ENCODE measurements around the gene SIGLEC5. TPM values are rescaled to one million over a fixed set of nuclear protein-coding genes. Genes with fewer than 3 reads are reported as not detected.

SIGLEC5 gene
- total and polyA plus RNA-seq, 2 experiments from 2014 or later = not detected

DNA sequence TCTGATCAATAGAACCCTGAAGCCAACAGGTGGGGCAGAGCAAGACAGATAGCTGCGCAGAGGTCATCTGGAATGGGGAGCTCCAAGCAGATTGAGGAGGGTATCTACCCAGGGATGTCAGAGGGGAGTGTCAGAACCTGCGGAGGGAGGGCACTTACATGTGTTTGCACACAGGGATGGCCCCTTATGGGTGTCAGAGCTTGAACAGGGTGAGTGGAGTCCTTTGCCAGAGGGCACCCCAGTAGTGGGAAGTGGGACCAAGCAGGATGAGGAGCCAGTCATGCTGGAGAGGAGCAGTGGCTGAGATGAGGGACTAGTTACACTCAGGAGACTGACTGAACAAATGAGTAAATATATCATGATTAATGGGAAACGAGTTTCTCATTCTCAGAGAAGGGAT lies 33.4 kb upstream of the SIGLEC5 start (continued):
- no peak for TF ChIP-seq POLR2AphosphoS5 (IDR thresholded peaks at IDR 0.05; ENCODE audit: low read depth)
- no peak for TF ChIP-seq STAT1 (IDR thresholded peaks at IDR 0.05; ENCODE audit: unreplicated experiment)
- TF ChIP-seq, protein P1, sequence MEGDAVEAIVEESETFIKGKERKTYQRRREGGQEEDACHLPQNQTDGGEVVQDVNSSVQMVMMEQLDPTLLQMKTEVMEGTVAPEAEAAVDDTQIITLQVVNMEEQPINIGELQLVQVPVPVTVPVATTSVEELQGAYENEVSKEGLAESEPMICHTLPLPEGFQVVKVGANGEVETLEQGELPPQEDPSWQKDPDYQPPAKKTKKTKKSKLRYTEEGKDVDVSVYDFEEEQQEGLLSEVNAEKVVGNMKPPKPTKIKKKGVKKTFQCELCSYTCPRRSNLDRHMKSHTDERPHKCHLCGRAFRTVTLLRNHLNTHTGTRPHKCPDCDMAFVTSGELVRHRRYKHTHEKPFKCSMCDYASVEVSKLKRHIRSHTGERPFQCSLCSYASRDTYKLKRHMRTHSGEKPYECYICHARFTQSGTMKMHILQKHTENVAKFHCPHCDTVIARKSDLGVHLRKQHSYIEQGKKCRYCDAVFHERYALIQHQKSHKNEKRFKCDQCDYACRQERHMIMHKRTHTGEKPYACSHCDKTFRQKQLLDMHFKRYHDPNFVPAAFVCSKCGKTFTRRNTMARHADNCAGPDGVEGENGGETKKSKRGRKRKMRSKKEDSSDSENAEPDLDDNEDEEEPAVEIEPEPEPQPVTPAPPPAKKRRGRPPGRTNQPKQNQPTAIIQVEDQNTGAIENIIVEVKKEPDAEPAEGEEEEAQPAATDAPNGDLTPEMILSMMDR (conservative IDR thresholded peaks at IDR 0.05; ENCODE audit: low read depth in 2 of 2) = no peak
- TF ChIP-seq JUNB (IDR thresholded peaks at IDR 0.05; ENCODE audit: unreplicated experiment) = no peak
- TF ChIP-seq, protein P2, sequence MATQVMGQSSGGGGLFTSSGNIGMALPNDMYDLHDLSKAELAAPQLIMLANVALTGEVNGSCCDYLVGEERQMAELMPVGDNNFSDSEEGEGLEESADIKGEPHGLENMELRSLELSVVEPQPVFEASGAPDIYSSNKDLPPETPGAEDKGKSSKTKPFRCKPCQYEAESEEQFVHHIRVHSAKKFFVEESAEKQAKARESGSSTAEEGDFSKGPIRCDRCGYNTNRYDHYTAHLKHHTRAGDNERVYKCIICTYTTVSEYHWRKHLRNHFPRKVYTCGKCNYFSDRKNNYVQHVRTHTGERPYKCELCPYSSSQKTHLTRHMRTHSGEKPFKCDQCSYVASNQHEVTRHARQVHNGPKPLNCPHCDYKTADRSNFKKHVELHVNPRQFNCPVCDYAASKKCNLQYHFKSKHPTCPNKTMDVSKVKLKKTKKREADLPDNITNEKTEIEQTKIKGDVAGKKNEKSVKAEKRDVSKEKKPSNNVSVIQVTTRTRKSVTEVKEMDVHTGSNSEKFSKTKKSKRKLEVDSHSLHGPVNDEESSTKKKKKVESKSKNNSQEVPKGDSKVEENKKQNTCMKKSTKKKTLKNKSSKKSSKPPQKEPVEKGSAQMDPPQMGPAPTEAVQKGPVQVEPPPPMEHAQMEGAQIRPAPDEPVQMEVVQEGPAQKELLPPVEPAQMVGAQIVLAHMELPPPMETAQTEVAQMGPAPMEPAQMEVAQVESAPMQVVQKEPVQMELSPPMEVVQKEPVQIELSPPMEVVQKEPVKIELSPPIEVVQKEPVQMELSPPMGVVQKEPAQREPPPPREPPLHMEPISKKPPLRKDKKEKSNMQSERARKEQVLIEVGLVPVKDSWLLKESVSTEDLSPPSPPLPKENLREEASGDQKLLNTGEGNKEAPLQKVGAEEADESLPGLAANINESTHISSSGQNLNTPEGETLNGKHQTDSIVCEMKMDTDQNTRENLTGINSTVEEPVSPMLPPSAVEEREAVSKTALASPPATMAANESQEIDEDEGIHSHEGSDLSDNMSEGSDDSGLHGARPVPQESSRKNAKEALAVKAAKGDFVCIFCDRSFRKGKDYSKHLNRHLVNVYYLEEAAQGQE (IDR thresholded peaks at IDR 0.05; ENCODE audit: unreplicated experiment) = no peak

DNA sequence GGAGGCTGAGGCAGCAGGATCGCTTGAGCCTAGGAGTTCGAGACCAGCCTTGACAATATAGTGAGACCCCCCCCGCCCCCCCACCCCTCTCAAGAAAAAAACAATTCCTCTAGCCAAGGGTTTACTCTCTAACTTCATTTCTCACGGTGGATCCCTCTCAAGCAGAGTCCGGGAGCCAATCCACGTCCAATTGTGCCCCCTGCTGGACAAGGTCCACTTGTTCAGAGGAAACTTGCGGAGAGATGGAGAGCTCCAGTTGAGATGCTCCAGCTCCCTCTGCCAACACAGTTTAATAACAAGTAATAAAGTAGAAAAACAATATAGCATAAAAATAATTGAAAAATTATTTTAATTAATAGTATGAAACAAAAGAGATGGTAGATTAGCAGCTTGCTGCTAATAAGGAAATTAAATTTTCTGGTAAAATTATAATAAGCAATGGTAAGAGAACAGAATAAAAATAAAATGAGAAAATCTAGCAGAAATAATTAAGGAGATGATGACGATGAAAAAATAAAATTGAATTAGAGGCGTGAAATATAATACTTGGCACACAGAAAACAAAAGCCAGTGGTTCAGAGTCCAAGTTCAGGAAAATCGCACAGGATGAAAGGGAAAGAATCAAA lies 30.9 kb upstream of the SIGLEC5 start:
- Histone ChIP-seq H3K4me3 (no peak overlapping the region), H3K4me1 (ENCODE audit: insufficient read depth) (no peaks in the 10 kb centered on the region), H3K27me3 (ENCODE audit: insufficient read depth) (no peaks in the 10 kb centered on the region), H4K20me1 (replicated peaks; ENCODE audit: insufficient read depth) (no peaks in the 10 kb centered on the region), H2AFZ (no peak overlapping the region), H3K4me2 (no peak overlapping the region), H3K9me2 (ENCODE audit: insufficient read depth) (no peaks in the 10 kb centered on the region), H3F3A (replicated peaks; ENCODE audit: low read depth) (no peaks in the 10 kb centered on the region), H3K27ac (ENCODE audit: low read depth) (no peak overlapping the region), H3K36me3 (ENCODE audit: insufficient read depth) (no peaks in the 10 kb centered on the region), H3K79me2 (replicated peaks; ENCODE audit: insufficient read depth) (no peaks in the 10 kb centered on the region)
- DNase-seq (ENCODE audit: low spot score) (peak; percentile 95), ATAC-seq (peak; percentile 90)
- Mint-ChIP-seq H3K27me3 (ENCODE audit: insufficient read depth, low read depth, poor library complexity) (peaks cover 6% of the 10 kb centered on the region), H3K27ac (no peak overlapping the region), H3K36me3 (ENCODE audit: low read depth) (peaks cover 2% of the 10 kb centered on the region; the same call in 2 of the 3 replicates), H3K4me1 (no peaks in the 10 kb centered on the region; the same call in 2 of the 3 replicates), H3K4me3 (no peak overlapping the region), H3K9me3 (peaks cover 16% of the 10 kb centered on the region)
- TF ChIP-seq, protein P1 (conservative IDR thresholded peaks at IDR 0.05; ENCODE audit: low read depth in 2 of 2) = peak; percentile 78 to 82
- TF ChIP-seq ZNF114 (CRISPR knock-in tag; IDR thresholded peaks at IDR 0.05) = no peak
